Activated T-cell treated with anti-CD3 and anti-CD28 coated beads, Interleukin-2, amount 50 U/mL, for 4 hours (primary cell): ENCODE results near the gene MKX. TPM values are rescaled to one million over a fixed set of nuclear protein-coding genes. Genes with fewer than 3 reads are reported as not detected.

Source experiments
- ATAC-seq, 2 donors: fragments of 200-7000 bp; cut with Tn5 transposase; one replicate each; pipeline ENCODE4 v1.10.0; 2021
- DNase-seq: peaks from one replicate; pipeline ENCODE4 v3.0.0-alpha.2; 2020
- H3K27me3 Mint-ChIP-seq: one replicate; pipeline ENCODE4 v1.8.0; 2021; ENCODE audit warnings: low read depth, mixed read lengths
- H3K36me3 Mint-ChIP-seq: one replicate; pipeline ENCODE4 v1.8.0; 2022; ENCODE audit warnings: mixed read lengths; ENCODE audit not compliant: insufficient read depth
- H3K4me1 Mint-ChIP-seq: one replicate; pipeline ENCODE4 v1.8.0; 2021; ENCODE audit warnings: low read depth, mixed read lengths
- H3K4me3 Mint-ChIP-seq: one replicate; pipeline ENCODE4 v1.8.0; 2021; ENCODE audit warnings: mild to moderate bottlenecking, moderate library complexity, mixed read lengths
- H3K9me3 Mint-ChIP-seq: one replicate; pipeline ENCODE4 v1.8.0; 2021; ENCODE audit warnings: mixed read lengths
- total RNA-seq, 3 donors: library from RNA; stranded (reverse); gene quantifications; one replicate each; pipeline ENCODE4 v1.2.1, GENCODE V29; 2021

MKX gene
- total RNA-seq, 3 donors from 2014 or later, result 0.37 to 0.95 (median 0.38) TPM

GRCh38 chr10:27636816-27637215 is 108.8 kb downstream of the MKX start:
- Mint-ChIP-seq H3K9me3 (peaks cover 5% of the 10 kb centered on the region), H3K4me1 (no peaks in the 10 kb centered on the region), H3K27me3 (no peaks in the 10 kb centered on the region), H3K4me3 (no peak overlapping the region), H3K36me3 (no peaks in the 10 kb centered on the region)
- no peak for DNase-seq
- ATAC-seq, result no peak

DNA sequence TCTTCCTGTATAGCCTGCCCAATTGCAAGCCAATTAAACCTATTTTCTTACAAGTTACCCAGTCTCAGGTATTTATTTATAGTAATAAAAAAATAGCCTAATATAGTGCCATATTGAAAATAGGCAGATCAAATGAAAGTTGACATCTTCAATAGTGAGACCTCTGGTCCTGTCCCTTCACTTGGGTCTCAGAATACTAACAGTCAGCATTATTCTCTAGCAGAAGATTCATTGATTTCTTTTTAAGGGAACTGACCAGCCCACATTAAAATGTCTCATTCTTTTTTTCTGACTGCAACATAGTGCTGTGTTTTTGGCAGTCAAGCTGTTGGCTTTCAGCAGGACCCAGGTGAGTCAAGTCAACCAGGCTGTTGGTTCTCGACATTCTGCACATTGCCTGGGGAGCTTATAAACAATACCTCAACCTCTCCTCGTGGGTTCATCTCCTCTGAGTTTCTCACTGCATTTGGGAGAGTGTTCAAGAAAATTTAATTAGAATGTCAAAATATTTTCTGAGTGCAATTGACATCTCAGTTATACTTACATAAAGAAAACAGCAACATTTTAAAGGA is 109.8 kb downstream of the MKX start:
- no peak for ATAC-seq
- Mint-ChIP-seq H3K27me3 (no peaks in the 10 kb centered on the region), H3K4me1 (no peaks in the 10 kb centered on the region), H3K36me3 (no peaks in the 10 kb centered on the region), H3K9me3 (no peaks in the 10 kb centered on the region), H3K4me3 (no peak overlapping the region)
- DNase-seq, result no peak

DNA sequence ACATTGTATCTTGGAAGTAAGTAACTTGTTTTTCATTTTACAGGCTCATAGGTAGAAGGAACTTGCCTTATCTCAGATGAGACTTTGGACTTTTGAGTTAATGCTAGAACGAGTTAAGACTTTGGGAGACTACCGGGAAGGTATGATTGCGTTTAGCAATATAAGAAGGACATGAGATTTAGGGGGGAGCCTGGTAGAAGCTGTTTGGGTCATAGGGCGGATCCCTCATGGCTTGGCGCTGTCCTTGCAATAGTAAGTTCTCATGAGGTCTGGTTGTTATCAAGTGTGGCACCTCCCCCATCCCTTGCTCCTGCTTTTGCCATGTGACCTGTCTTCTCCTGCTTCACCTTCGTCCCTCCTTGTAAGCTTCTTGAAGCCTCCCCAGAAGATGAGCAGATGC is 110.3 kb downstream of the MKX start:
- H3K36me3 Mint-ChIP-seq, result no peaks in the 10 kb centered on the region
- no peaks in the 10 kb centered on the region for H3K4me1 Mint-ChIP-seq
- no peak for DNase-seq
- H3K4me3 Mint-ChIP-seq, result no peak overlapping the region
- H3K9me3 Mint-ChIP-seq, result no peaks in the 10 kb centered on the region
- no peak for ATAC-seq
- no peaks in the 10 kb centered on the region for H3K27me3 Mint-ChIP-seq

GRCh38 chr10:27628621-27629020 is 117.0 kb downstream of the MKX start:
- Mint-ChIP-seq H3K36me3 (no peaks in the 10 kb centered on the region), H3K4me1 (no peaks in the 10 kb centered on the region), H3K9me3 (no peaks in the 10 kb centered on the region), H3K4me3 (no peak overlapping the region), H3K27me3 (peaks cover 12% of the 10 kb centered on the region)
- DNase-seq, result no peak
- no peak for ATAC-seq

- H3K9me3 Mint-ChIP-seq, result no peaks in the 10 kb centered on the region
- H3K27me3 Mint-ChIP-seq, result peaks cover 15% of the 10 kb centered on the region
- H3K4me3 Mint-ChIP-seq, result no peak overlapping the region
- no peak for ATAC-seq
- H3K4me1 Mint-ChIP-seq, result no peaks in the 10 kb centered on the region
- no peak for DNase-seq
- no peaks in the 10 kb centered on the region for H3K36me3 Mint-ChIP-seq
These were observed 118.7 kb downstream of the MKX start for GRCh38 chr10:27626890-27627289.

- no peaks in the 10 kb centered on the region for H3K9me3 Mint-ChIP-seq
- H3K27me3 Mint-ChIP-seq, result peaks cover 19% of the 10 kb centered on the region
- H3K36me3 Mint-ChIP-seq, result no peaks in the 10 kb centered on the region
- DNase-seq (no peak), ATAC-seq (no peak)
- no peak overlapping the region for H3K4me3 Mint-ChIP-seq
- H3K4me1 Mint-ChIP-seq, result no peaks in the 10 kb centered on the region
These were observed 120.0 kb downstream of the MKX start for GRCh38 chr10:27625452-27626211.

GRCh38 chr10:27624941-27625340 is 120.7 kb downstream of the MKX start:
- no peak for ATAC-seq
- H3K4me1 Mint-ChIP-seq, result no peaks in the 10 kb centered on the region
- H3K27me3 Mint-ChIP-seq, result peaks cover 19% of the 10 kb centered on the region
- H3K4me3 Mint-ChIP-seq, result no peak overlapping the region
- DNase-seq, result no peak
- H3K36me3 Mint-ChIP-seq, result no peaks in the 10 kb centered on the region
- no peaks in the 10 kb centered on the region for H3K9me3 Mint-ChIP-seq

Other genes starting within 250 kb of the MKX start
- gene RAB18, start 241.5 kb downstream of the MKX start, total RNA-seq, result 10 to 100 TPM; 57.7 to 63.2 (median 63.0) TPM